SU-DHL-6 (cell line): ENCODE results near the gene HYDIN.

Source experiments
- H2AFZ ChIP-seq: fragments of 200-600 bp; sonication (generic); 2 replicates; pipeline ENCODE4 v1.6.1; 2014; ENCODE audit warnings: low read depth, mild to moderate bottlenecking, moderate library complexity, mixed read lengths, antibody characterized with exemption, low read length; ENCODE audit not compliant: severe bottlenecking
- H3F3A ChIP-seq: fragments of 200-600 bp; shearing (Covaris generic); 2 replicates; pipeline ENCODE4 v1.6.0; 2016; ENCODE audit warnings: antibody characterized with exemption, mild to moderate bottlenecking; ENCODE audit not compliant: insufficient read depth
- H3K27ac ChIP-seq: fragments of 200-600 bp; sonication (generic); 2 replicates; pipeline ENCODE4 v1.5.1; 2016; ENCODE audit warnings: low read depth, mild to moderate bottlenecking, low read length, moderate library complexity, mixed read lengths
- H3K27me3 ChIP-seq: fragments of 200-600 bp; sonication (generic), shearing (Covaris generic); 2 replicates; pipeline ENCODE4 v1.6.0; 2014; ENCODE audit warnings: mild to moderate bottlenecking, low read length
- H3K36me3 ChIP-seq: fragments of 200-600 bp; sonication (generic); 2 replicates; pipeline ENCODE4 v1.6.1; 2014; ENCODE audit warnings: mild to moderate bottlenecking, low read length, mixed read lengths
- H3K4me2 ChIP-seq: fragments of 300-600, 200-600 bp; shearing (Covaris generic), sonication (generic); 2 replicates; pipeline ENCODE4 v1.6.0; 2014; ENCODE audit warnings: low read length, low read depth, mild to moderate bottlenecking; ENCODE audit not compliant: poor library complexity, severe bottlenecking
- H3K4me3 ChIP-seq: fragments of 200-600 bp; sonication (generic); 2 replicates; pipeline ENCODE4 v1.5.1; 2014; ENCODE audit warnings: antibody characterized with exemption, low read length, mild to moderate bottlenecking, mixed read lengths; ENCODE audit not compliant: insufficient read depth, poor library complexity, severe bottlenecking
- H3K79me2 ChIP-seq: fragments of 200-600 bp; sonication (generic); 2 replicates; pipeline ENCODE4 v1.6.1; 2014; ENCODE audit warnings: mild to moderate bottlenecking, low read length, moderate library complexity; ENCODE audit not compliant: insufficient read depth
- H3K9ac ChIP-seq: fragments of 200-600 bp; sonication (generic); 2 replicates; pipeline ENCODE4 v1.7.0; 2014; ENCODE audit warnings: mild to moderate bottlenecking, low read length
- H3K9me2 ChIP-seq: fragments of 200-600 bp; sonication (generic); replicated peaks from 2 replicates; pipeline ENCODE4 v1.6.1; 2014; ENCODE audit warnings: low read length; ENCODE audit not compliant: insufficient read depth
- H3K9me3 ChIP-seq: fragments of 200-600 bp; sonication (generic); 2 replicates; pipeline ENCODE4 v1.6.1; 2014; ENCODE audit warnings: low read length, mixed read lengths; ENCODE audit not compliant: insufficient read depth
- H4K20me1 ChIP-seq: fragments of 200-600 bp; sonication (generic); 2 replicates; pipeline ENCODE4 v1.6.1; 2014; ENCODE audit warnings: low read depth, mild to moderate bottlenecking, antibody characterized with exemption, low read length, moderate library complexity, mixed read lengths
- CTCF ChIP-seq: fragments of 200-600 bp; sonication (generic); IDR thresholded peaks from one replicate; pipeline ENCODE4 v1.5.1; 2017; ENCODE audit warnings: antibody characterized with exemption, mild to moderate bottlenecking, low read length, moderate library complexity; ENCODE audit not compliant: insufficient read depth, poor library complexity, severe bottlenecking
- EZH2phosphoT487 ChIP-seq: fragments of 200-600 bp; sonication (generic), shearing (Covaris generic); conservative IDR thresholded peaks from 2 replicates; pipeline ENCODE4 v1.6.1; 2018; ENCODE audit warnings: mild to moderate bottlenecking, antibody characterized with exemption, low read length, moderate library complexity, mixed read lengths

Gene HYDIN

GRCh38 chr16:70769761-70770160 lies 460.8 kb downstream of the HYDIN start:
- H3K9me3 ChIP-seq: no peaks in the 10 kb centered on the region
- H2AFZ ChIP-seq: no peak overlapping the region
- no peak overlapping the region for H3K9ac ChIP-seq
- H4K20me1 ChIP-seq: no peaks in the 10 kb centered on the region
- H3K36me3 ChIP-seq: no peaks in the 10 kb centered on the region
- TF ChIP-seq EZH2phosphoT487 (no peak), CTCF (no peak)
- no peaks in the 10 kb centered on the region for H3F3A ChIP-seq
- H3K4me2 ChIP-seq: no peak overlapping the region
- no peaks in the 10 kb centered on the region for H3K79me2 ChIP-seq
- no peak overlapping the region for H3K27ac ChIP-seq
- H3K27me3 ChIP-seq: no peaks in the 10 kb centered on the region
- H3K9me2 ChIP-seq: no peaks in the 10 kb centered on the region
- no peak overlapping the region for H3K4me3 ChIP-seq

GRCh38 chr16:70769131-70769530 lies 461.4 kb downstream of the HYDIN start:
- Histone ChIP-seq H3K9me2 (no peaks in the 10 kb centered on the region), H2AFZ (no peak overlapping the region), H3K27me3 (no peaks in the 10 kb centered on the region), H3K4me2 (no peak overlapping the region), H3K36me3 (no peaks in the 10 kb centered on the region), H3K9me3 (no peaks in the 10 kb centered on the region), H4K20me1 (no peaks in the 10 kb centered on the region), H3K79me2 (no peaks in the 10 kb centered on the region), H3F3A (no peaks in the 10 kb centered on the region), H3K9ac (no peak overlapping the region), H3K4me3 (no peak overlapping the region), H3K27ac (no peak overlapping the region)
- TF ChIP-seq CTCF (no peak), EZH2phosphoT487 (no peak)

- Histone ChIP-seq H3K27me3 (no peaks in the 10 kb centered on the region), H3F3A (no peaks in the 10 kb centered on the region), H2AFZ (no peak overlapping the region), H3K79me2 (no peaks in the 10 kb centered on the region), H4K20me1 (no peaks in the 10 kb centered on the region), H3K4me2 (no peak overlapping the region), H3K9me2 (no peaks in the 10 kb centered on the region), H3K27ac (no peak overlapping the region), H3K4me3 (no peak overlapping the region), H3K36me3 (no peaks in the 10 kb centered on the region), H3K9me3 (no peaks in the 10 kb centered on the region), H3K9ac (no peak overlapping the region)
- TF ChIP-seq CTCF (no peak), EZH2phosphoT487 (no peak)
These were observed 462.3 kb downstream of the HYDIN start for GRCh38 chr16:70768203-70768580.
